ENCODE measurements around the gene ZNF699. TPM values are rescaled to one million over a fixed set of nuclear protein-coding genes. Genes with fewer than 3 reads are reported as not detected.

Gene ZNF699
- total and polyA plus RNA-seq, 2 of the 13 experiments (the other 11 are each of a cell fraction or from before 2014, with no cell fraction given) = 0.33 to 2.2 TPM

DNA sequence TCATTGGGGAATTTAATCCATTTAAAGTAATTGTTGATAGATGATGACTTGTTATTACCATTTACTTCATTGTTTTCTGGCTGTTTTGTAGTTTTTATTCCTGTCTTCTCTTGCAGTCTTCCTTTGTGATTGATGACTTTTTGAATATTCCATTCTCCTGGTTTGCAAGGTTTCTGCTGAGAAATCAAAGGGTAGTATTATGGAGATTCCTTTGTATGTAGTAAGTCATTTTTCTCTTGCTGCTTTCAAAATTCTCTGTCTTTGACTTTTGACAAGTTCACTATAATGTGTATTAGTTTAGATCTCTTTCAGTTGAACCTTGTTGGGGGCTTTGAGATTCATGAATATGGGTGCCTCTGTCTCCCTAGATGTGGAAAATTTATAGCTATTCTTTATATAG is 20.4 kb upstream of the ZNF699 start:
- Histone ChIP-seq H3K4me2 (ENCODE audit: low read depth, low read length) (no peak overlapping the region), H3K9me3 (ENCODE audit: low read length) (peaks cover 74% of the 10 kb centered on the region), H3K27ac (ENCODE audit: extremely low read length, insufficient read depth, low read length) (no peak overlapping the region), H3K9ac (ENCODE audit: insufficient read depth, low read depth, low read length) (no peak overlapping the region), H3K79me2 (ENCODE audit: insufficient read depth, low read length) (no peaks in the 10 kb centered on the region), H3K4me3 (replicated peaks in 1 of 3; ENCODE audit: insufficient read depth in 1 of 3, low read depth in 2 of 3, low read length in 3 of 3) (no peak overlapping the region), H3K27me3 (ENCODE audit: control insufficient read depth in 1 of 2, insufficient read depth in 2 of 2, low read length in 2 of 2) (no peaks in the 10 kb centered on the region), H3K36me3 (replicated peaks in 1 of 2; ENCODE audit: control insufficient read depth in 1 of 2, insufficient read depth in 2 of 2, low read length in 2 of 2) (0 out of 5 replicates have a peak, but pooled peaks cover 0 to 6% of the 10 kb centered on the region in 2 experiments), H2AFZ (ENCODE audit: low read length) (no peak overlapping the region), H3K4me1 (ENCODE audit: insufficient read depth, low read length) (no peaks in the 10 kb centered on the region), H4K20me1 (ENCODE audit: insufficient read depth, low read length) (no peaks in the 10 kb centered on the region)
- TF ChIP-seq ZNF547 (CRISPR knock-in tag; IDR thresholded peaks at IDR 0.05) (no peak), ZNF781 (CRISPR knock-in tag; IDR thresholded peaks at IDR 0.05; ENCODE audit: borderline replicate concordance, not compliant biosample characterization) (no peak), HNRNPL (IDR thresholded peaks at IDR 0.05; ENCODE audit: low read depth, low read length) (no peak), SMAD1 (CRISPR knock-in tag; IDR thresholded peaks at IDR 0.05; ENCODE audit: borderline replicate concordance, low read depth) (no peak), ZNF614 (CRISPR knock-in tag; IDR thresholded peaks at IDR 0.05; ENCODE audit: borderline replicate concordance) (no peak), ZNF615 (CRISPR knock-in tag; IDR thresholded peaks at IDR 0.05; ENCODE audit: borderline replicate concordance) (no peak), SSRP1 (CRISPR knock-in tag; IDR thresholded peaks at IDR 0.05) (no peak), MEIS2 (CRISPR knock-in tag; IDR thresholded peaks at IDR 0.05) (no peak), ZFP1 (CRISPR knock-in tag; IDR thresholded peaks at IDR 0.05) (no peak), ZNF296 (CRISPR knock-in tag; conservative IDR thresholded peaks at IDR 0.05) (no peak), MBNL3 (CRISPR knock-in tag; conservative IDR thresholded peaks at IDR 0.05) (no peak), ZNF329 (CRISPR knock-in tag; IDR thresholded peaks at IDR 0.05; ENCODE audit: low read depth) (no peak), MEIS1 (CRISPR knock-in tag; IDR thresholded peaks at IDR 0.05; ENCODE audit: borderline replicate concordance) (no peak), DPF2 (CRISPR knock-in tag; IDR thresholded peaks at IDR 0.05; ENCODE audit: borderline replicate concordance, low read depth) (no peak), ZNF773 (CRISPR knock-in tag; IDR thresholded peaks at IDR 0.05; ENCODE audit: borderline replicate concordance) (no peak)
- TF ChIP-seq, protein P1, sequence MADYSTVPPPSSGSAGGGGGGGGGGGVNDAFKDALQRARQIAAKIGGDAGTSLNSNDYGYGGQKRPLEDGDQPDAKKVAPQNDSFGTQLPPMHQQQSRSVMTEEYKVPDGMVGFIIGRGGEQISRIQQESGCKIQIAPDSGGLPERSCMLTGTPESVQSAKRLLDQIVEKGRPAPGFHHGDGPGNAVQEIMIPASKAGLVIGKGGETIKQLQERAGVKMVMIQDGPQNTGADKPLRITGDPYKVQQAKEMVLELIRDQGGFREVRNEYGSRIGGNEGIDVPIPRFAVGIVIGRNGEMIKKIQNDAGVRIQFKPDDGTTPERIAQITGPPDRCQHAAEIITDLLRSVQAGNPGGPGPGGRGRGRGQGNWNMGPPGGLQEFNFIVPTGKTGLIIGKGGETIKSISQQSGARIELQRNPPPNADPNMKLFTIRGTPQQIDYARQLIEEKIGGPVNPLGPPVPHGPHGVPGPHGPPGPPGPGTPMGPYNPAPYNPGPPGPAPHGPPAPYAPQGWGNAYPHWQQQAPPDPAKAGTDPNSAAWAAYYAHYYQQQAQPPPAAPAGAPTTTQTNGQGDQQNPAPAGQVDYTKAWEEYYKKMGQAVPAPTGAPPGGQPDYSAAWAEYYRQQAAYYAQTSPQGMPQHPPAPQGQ (CRISPR knock-in tag; IDR thresholded peaks at IDR 0.05; ENCODE audit: borderline replicate concordance) = no peak
- TF ChIP-seq, protein P2, sequence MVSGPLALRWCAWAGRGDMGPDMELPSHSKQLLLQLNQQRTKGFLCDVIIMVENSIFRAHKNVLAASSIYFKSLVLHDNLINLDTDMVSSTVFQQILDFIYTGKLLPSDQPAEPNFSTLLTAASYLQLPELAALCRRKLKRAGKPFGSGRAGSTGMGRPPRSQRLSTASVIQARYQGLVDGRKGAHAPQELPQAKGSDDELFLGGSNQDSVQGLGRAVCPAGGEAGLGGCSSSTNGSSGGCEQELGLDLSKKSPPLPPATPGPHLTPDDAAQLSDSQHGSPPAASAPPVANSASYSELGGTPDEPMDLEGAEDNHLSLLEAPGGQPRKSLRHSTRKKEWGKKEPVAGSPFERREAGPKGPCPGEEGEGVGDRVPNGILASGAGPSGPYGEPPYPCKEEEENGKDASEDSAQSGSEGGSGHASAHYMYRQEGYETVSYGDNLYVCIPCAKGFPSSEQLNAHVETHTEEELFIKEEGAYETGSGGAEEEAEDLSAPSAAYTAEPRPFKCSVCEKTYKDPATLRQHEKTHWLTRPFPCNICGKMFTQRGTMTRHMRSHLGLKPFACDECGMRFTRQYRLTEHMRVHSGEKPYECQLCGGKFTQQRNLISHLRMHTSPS (CRISPR knock-in tag; IDR thresholded peaks at IDR 0.05; ENCODE audit: low read depth) = no peak
- TF ChIP-seq, protein P3, sequence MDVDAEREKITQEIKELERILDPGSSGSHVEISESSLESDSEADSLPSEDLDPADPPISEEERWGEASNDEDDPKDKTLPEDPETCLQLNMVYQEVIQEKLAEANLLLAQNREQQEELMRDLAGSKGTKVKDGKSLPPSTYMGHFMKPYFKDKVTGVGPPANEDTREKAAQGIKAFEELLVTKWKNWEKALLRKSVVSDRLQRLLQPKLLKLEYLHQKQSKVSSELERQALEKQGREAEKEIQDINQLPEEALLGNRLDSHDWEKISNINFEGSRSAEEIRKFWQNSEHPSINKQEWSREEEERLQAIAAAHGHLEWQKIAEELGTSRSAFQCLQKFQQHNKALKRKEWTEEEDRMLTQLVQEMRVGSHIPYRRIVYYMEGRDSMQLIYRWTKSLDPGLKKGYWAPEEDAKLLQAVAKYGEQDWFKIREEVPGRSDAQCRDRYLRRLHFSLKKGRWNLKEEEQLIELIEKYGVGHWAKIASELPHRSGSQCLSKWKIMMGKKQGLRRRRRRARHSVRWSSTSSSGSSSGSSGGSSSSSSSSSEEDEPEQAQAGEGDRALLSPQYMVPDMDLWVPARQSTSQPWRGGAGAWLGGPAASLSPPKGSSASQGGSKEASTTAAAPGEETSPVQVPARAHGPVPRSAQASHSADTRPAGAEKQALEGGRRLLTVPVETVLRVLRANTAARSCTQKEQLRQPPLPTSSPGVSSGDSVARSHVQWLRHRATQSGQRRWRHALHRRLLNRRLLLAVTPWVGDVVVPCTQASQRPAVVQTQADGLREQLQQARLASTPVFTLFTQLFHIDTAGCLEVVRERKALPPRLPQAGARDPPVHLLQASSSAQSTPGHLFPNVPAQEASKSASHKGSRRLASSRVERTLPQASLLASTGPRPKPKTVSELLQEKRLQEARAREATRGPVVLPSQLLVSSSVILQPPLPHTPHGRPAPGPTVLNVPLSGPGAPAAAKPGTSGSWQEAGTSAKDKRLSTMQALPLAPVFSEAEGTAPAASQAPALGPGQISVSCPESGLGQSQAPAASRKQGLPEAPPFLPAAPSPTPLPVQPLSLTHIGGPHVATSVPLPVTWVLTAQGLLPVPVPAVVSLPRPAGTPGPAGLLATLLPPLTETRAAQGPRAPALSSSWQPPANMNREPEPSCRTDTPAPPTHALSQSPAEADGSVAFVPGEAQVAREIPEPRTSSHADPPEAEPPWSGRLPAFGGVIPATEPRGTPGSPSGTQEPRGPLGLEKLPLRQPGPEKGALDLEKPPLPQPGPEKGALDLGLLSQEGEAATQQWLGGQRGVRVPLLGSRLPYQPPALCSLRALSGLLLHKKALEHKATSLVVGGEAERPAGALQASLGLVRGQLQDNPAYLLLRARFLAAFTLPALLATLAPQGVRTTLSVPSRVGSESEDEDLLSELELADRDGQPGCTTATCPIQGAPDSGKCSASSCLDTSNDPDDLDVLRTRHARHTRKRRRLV (CRISPR knock-in tag; IDR thresholded peaks at IDR 0.05) = no peak
- FAIRE-seq (no peak), DNase-seq (ENCODE audit: low spot score) (no peak), ATAC-seq (no peak)
- ChIA-PET CTCF (ENCODE audit: low intra/inter-chr PET ratio, low total read pairs) (no interaction called here), POLR2A (no interaction called here)
- intact Hi-C loops (cut with micrococcal nuclease; ENCODE audit: unreplicated experiment) = no loop called here
- no TSS peak for BruUV-seq (replicated peaks)
- in situ Hi-C loops (cut with HindIII; ENCODE audit: extremely low pct_ligation_motif_present, low pct_unique_long_range_greater_than_20kb) = no loop called here
